ENCODE measurements around the gene SLC2A11.

- TF ChIP-seq, protein P1, sequence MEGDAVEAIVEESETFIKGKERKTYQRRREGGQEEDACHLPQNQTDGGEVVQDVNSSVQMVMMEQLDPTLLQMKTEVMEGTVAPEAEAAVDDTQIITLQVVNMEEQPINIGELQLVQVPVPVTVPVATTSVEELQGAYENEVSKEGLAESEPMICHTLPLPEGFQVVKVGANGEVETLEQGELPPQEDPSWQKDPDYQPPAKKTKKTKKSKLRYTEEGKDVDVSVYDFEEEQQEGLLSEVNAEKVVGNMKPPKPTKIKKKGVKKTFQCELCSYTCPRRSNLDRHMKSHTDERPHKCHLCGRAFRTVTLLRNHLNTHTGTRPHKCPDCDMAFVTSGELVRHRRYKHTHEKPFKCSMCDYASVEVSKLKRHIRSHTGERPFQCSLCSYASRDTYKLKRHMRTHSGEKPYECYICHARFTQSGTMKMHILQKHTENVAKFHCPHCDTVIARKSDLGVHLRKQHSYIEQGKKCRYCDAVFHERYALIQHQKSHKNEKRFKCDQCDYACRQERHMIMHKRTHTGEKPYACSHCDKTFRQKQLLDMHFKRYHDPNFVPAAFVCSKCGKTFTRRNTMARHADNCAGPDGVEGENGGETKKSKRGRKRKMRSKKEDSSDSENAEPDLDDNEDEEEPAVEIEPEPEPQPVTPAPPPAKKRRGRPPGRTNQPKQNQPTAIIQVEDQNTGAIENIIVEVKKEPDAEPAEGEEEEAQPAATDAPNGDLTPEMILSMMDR (IDR thresholded peaks at IDR 0.05), result no peak
- no peak for TF ChIP-seq POLR2A (IDR thresholded peaks at IDR 0.05)
These were observed 51.0 kb downstream of the SLC2A11 start for GRCh38 chr22:23908587-23909205.
